Inferior parietal cortex (tissue), 1 donor: Measurements from ENCODE around the gene SP3.

Experiments used
- DNase-seq: peaks from one replicate; pipeline ENCODE4 v3.0.0-alpha.2; 2016; ENCODE audit errors: extremely low spot score

SP3 gene

DNA sequence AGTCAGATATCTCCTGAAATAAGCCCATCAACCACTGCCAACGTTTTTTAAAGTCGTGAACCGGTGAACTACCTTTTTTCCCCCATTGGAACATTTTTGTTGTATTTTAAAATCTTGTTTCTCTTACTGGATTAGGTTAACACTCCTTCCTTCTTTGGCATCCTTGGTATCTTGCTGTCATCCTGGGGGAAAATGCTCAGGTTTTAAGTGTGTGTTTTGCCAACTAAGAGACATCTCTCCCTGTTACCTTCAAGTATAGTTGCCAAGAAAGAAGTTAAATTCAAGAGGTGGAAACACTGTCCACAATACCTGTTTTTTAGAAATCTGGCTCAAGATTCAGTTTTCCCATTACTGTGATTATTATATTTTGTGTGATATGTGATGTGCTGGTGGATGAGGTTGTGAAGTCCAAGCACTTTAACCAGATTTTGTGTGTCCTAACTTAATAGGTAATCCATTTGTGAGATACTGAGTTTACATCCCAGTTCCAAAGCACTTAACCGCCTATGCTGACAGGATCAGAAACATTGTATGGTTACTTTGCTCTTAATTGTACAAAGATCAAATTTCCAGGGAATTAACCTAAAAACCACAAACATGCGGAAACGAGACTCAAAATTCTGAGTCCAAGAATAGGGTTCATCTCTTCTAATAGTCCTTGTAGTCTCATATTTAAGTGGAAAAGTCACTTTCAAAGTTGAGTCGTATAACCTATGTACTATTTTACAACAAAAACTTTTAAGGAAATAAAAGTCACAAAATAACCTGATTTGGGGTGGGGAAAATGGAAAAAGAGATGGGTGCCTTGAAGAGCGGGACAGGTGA lies 1.3 kb upstream of the SP3 start:
- DNase-seq: no peak

DNA sequence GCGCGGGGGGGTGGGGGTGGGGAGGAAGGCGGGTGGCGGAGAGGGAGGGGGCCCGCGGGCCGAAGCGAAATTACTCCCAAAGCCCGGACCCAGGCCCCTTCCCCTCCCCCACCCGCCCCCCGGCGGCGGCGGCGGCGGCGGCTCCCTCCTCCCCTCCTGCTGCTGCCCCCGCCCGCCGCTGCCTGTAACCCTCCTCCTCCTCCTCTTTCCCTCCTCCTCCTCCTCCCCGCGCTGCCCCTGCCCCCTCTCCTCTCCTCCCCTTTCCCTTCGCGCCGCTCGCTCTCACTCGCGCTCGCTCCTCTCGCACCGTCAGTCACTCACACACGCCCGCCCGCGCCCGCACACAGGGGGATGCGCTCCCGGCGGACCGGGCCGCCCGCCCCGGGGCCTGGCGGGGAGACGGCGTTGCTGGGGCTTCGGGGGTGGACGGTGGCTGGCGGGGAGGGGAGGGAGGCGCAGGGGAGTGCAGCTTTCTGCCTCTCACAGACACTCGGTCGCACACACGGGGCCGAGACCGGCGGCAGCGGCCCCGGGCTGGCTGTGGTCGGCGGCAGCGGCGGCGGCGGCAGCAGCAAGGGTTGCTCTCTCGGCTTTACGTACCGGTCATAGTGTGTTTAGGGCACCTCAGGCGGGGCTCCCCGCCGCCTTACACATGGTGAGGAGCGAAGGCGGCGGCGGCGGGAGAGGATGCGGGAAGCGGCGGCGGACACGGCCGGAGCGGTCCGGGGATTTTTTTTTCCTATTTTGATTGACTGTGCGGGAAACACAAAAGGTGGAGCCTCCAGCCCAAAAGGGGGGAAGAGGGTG lies 405 bp downstream of the SP3 start:
- DNase-seq: peak; percentile 52

DNA sequence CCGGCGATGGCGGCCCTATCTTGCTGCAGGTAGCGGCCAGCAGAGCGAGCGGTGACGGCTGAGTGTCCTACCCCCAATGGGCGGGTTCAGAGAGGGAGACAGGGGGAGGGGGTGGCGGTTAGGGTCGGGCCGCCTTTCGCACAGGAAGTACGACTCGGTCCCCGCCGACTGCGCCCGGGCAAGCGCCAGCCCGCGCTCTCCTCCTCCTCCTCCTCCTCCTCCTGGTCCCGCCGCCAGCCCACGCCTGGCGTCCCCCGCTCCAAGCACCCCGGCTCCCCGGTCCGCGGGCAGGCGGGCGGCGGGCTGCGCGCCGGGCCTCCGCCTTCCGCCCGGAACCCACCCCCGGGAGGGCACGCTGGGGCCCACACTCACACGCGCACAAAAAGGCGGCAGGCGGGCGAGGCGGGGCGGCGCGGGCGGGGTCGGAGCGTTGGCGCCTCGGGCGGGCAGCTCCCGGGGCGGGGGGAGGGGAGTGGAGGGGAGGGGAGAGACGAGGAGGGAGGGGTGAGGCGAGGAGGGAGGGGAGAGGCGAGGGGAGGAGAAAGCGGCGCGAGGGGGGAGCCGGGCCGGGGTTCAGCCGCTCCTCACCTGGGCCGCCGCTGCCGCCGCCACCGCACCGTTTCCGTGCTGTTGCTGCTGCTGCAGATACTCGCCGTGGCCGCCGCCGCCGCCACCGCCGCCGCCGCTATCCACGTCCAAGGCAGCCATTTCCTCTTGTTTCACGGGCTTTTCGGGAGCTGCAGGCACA lies 1.2 kb downstream of the SP3 start:
- peak; percentile 55 for DNase-seq

DNA sequence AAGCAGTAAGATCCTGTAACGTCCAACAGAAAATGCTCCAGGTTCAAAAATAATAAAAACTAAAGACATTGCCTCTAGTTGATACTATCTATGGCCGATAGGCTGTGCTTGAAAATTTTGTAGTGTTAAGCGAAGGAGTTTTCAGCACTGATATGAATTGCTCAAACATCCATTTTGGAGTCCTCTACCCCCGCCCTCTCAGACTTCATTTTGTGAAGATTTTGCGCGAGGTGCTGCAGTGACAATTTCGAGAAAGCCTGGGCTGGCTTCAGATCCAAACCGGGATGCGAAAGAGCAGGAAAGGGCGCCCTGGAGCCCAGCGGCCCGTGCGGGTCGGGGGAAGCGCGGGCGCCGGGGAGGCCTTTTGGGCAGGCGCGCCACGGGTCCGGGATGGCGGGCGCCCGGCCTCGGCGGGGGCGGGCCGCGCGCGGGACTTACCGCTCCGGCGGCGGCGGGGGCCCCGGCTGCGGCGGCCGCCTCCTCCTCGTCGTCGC lies 1.8 kb downstream of the SP3 start:
- peak; percentile 57 for DNase-seq

DNA sequence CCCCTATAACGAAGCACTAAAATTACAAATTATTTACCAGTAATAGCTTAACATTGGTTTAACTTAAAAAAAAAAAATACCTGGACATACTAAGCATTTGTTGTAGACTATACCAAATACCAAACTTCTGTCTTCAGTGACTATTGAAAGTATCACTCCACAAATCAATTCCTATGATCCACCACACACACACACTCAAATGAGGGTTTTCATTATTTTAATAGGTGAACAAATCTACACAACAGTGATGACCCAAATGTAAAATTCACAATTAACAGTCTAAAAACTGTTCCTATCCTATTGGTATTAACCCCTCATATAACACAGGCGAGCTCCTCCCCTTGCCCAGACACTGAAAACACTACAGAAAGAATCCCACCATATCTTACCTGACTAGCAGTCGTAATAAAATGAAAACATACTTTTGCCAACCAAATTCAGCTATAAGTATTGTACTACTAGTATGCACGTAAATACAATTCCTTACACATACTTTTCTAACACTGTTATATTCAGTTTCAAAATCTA lies 2.5 kb downstream of the SP3 start:
- no peak for DNase-seq

DNA sequence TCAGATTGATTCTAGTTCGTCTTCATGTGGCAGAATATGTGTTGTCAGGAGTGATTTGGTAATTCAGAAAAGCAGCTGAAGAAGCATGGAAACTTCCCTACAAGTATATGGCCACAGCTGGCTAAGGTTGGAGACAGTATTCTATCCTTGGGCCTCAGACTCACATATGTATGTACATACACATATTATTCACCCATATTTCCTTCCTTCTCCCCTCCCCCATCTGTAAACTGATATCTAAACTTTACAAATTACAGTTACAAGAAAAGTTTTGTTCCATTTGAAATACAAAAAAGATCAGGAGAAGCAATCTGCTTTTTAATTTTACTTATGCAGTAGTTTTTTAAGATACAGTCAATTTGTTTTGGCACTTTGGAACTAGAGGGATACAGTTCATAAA lies 3.1 kb downstream of the SP3 start:
- DNase-seq: no peak

DNA sequence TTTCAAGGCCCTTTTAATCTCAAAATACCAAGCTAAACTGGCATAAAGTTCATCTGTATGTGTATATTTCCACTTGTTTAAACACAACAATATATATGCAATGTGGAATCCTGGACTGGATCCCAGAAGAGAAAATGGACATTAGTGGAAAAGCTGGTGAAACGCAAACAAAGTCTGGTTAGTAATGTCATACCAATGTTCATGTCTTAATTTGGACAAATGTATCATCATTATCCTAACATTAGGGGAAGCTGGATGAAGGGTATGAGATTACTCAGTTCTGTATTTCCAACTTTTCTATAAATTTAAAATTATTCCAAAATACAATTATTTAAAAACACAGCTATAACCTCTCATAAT lies 3.8 kb downstream of the SP3 start:
- no peak for DNase-seq

DNA sequence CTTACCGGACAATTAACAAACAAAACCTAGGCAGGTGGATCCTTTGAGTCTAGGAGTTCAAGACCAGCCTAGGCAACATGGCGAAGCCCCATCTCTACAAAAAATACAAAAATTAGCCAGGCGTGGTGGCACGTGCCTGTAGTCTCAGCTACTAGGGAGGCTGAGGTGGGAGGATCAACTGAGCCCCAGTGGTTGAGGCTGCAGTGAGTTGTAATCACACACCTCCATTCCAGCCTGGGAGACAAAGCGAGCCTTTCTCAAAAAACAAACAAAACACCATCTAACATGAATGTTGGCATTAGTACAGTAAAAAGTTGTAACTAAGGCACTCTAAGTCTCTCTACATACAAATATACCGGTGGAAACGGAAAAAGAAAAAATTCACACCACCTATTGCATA lies 5.3 kb downstream of the SP3 start:
- no peak for DNase-seq

DNA sequence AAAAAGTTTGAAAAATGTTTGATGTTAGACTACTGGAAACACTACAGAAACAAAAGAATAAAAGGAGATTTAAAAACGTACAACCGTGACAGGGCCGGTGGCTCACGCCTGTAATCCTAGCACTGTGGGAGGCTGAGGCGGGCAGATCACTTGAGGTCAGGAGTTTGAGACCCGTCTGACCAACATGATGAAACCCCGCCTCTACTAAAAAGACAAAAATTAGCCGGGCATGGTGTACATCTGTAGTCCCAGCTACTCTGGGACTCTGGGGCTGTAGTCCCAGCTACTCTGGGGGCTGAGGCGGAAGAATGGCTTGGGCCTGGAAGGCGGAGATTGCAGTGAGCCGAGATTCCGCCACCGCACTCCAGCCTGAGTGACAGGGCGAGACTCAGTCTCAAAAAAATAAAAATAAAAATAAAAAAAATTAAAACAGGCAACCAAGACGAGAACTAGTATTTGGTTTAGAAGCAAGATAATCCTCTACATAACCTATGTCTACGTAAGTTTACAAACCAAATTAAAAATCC lies 5.8 kb downstream of the SP3 start:
- DNase-seq: no peak

DNA sequence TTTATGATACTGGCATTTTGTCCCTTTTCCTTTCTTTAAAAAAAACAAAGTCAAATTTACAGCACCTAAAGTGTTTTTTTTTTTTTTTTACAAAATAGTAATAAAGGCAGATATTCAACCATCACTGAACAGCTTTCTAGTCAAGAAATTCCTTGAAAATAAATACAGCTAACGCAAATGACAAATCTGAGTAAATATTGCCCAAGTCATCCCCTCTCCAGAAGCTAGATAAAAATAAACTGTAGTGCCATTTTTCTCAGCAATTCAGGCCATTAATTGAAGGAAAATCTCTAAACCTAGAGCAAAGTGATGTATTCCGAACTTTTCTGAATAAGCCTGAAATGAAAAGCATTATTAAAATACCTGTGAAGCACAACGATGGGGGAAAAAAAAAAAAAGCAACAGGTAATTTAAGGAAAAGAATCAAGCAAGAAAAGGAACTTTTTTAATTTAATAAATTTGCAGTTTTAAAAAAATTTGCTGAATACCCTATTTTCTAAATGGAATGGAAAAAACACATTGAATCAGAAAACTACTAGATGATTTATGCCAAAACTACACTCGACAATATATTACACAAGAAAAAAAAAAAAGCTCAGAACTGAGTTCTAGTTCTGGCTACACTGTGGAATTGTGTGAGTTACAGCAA lies 6.9 kb downstream of the SP3 start:
- no peak for DNase-seq

DNA sequence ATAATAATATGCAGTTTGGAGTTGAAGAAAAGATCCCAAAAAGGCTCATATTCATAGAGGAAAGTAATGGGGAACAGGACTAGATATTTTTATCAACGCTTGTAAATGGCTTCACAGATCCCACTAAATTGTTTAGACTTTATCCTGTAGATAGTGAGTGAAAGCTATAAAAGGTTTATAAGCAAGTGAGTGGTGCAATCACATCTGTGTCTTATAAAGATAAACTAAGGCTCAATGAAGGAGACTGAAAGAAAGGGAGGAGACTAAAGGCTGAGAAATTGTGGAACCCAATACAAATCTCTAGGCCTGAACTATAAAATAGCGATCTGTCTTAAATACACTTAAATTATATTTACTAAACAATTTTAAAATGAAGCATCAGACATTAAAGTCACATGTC lies 7.7 kb downstream of the SP3 start:
- DNase-seq: no peak

DNA sequence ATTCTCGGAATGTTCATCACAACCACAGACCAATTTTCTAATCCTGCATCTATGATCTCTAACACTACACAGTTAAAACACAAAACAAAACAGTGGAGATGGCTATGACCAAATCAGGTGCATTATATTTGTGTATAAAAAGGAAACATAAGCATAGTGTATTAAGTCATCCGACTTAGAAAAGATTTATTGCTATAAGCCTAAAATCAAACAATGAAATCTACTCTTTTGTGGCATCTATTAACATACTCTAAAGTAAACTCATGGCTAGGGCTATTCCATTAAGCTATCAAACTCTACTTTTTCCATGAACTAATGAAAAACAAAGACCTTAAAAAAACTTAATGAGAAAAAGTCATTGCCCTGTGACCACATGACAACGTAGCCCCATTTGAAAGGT lies 8.7 kb downstream of the SP3 start:
- no peak for DNase-seq

DNA sequence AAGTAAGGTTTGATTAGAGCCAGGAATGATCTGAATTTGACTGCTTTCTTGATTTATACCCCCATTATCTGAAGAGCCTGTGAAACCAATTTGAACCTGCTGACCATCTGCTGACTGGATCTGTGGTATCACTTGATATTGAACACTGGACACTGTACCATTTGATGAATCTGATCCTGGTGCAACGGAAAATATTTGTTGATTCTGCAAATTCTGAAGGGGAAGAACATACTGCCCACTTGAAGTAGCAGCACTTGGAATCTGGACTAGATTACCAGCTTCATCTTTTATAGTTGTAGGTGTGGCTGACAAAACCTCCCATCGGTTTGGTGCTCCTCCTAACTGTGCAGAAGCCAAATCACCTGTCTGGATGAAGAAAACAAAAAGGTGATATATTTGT lies 9.3 kb downstream of the SP3 start:
- DNase-seq: no peak

DNA sequence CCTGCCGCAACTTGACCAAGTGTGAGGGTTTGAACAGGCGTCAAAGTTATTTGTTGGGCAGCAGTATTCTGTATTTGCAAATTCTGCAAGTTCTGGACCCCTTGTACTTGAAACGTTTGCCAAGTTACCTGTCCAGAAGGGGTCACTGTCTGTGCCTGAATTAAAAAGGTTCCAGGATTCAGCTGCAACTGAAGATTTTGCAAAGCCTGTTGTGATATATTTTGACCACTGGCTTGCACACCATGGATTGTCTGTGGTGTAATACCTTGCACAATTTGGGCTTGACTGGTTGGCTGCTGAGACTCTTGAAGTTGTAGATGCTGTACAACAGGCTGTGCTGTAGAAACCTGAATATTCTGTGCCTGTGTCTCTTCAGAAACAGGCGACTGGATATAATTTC lies 10.2 kb downstream of the SP3 start:
- DNase-seq: no peak

DNA sequence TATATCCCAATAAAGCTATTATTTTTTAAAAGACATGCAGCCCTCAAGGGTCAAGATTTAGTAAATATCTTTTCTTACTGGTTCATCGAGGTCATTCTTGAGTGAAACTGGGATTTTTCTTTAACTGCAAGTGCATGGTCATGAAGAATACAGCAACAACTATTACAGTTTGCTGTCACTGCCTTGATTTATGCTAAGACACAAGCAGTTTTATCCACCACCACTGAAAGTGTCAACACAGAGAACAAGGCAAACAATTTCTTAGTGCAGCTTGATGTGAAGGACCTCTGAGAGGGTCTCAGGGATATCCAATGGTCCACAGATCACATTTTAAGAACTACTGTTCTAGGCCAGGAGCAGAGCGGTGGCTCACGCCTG lies 12.1 kb downstream of the SP3 start:
- no peak for DNase-seq

DNA sequence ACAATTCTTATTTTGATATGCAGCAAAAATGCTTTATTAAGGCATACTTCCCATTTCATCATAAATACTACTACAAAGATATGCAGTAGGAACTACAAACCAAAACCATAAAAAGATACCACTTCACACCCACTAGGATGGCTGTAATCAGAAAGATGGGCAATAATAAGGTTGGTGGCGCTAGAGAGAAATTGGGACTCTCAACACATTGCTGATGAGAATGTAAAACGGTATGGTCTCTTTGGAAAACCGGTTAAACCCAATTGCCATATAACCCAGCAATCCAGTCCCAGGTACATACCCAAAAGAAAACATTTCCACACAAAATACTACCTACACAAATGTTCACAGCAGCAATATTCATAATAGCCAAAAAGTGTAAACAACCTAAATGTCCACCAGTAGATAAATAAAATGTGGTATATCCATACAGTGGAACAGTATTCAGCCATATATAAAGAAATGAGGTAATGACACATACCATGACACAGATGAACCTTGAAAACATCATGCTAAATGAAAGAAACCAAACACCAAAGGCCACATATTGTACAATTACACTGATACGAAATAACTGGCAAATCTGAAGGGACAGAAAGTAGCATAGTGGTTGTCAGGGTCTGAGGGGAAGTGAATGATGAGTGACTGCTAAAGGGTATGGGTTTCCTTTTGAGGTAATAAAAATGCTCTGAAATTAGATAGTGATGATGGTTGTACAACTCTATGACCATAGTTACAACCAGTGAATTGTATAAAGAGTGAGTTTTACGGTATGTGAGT lies 12.7 kb downstream of the SP3 start:
- DNase-seq: no peak

DNA sequence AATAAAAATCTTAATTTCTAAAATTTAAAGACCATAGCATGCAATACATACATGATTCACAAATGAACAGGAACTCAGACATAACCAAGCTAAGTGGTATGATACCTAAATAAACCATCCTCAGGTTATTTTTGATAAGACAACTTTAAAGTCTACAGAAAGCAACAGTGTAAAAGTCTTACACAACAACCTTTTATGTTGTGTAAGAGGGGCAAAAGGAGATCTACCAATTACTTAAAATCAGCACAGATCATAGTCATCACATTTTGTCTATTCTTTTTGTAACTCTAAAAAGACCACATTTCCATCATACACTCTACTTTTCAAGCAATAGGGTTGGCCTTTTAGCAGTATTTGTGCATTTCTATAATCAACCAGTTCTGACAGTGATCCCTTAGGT lies 16.3 kb downstream of the SP3 start:
- DNase-seq: no peak

DNA sequence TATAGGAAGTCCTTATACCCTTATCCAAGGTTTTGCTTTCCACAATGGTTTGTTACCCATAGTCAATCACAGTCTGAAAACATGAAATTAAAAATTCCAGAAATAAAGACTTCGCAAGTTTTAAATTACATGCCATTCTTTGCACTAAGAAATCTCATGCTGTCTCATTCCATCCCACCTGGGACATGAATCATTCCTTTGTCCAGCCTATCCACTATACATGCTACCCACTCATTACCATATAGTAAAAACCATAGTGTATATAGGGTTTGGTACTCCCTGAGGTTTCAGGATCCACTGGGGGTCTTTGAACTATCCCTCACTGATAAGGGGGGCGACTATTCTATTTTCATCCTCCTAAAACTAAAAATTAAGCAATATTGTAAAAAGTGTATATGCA lies 17.0 kb downstream of the SP3 start:
- no peak for DNase-seq

DNA sequence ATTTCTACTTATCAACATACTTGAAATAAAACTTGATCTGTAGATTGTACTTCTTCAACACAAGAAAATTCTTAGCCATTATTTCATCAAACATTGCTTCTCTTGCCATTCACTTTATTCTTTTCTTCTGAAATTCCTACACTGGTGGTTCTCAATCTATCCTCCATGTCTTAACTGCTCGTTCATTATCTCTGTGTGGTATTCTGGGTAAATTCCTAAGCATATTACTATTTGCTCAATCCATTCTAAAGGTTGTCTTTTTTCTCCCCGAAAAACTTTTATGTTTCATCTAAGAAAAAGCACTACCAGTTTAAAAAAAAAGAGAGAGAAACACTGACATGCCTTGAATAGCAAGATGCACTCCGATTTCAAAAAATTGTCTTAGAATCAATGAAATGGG lies 18.0 kb downstream of the SP3 start:
- DNase-seq: no peak

DNA sequence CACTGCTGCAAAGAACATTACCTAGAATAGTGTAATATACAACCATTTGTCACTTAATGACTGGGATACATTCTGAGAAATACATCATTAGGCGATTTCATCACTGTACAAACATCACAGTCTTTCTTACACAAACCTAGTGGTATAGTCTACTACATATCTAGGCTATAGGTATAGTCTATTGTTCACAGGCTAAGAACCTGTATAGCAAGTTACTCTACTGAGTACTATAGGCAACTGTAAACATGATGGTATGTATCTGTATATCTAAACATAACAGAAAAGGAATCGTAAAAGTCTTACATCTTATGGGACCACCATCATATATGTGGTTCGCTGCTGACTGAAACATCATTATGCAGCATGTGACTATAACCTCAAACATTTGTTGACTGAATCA lies 21.4 kb downstream of the SP3 start:
- no peak for DNase-seq
